Skeletal muscle tissue (tissue), 4 donors: ENCODE data around the gene INPP5A. TPM values are rescaled to one million over a fixed set of nuclear protein-coding genes. Genes with fewer than 3 reads are reported as not detected.

Experiments
- H3K27ac ChIP-seq: one replicate; pipeline ENCODE4 v1.7.0; 2013; ENCODE audit warnings: mild to moderate bottlenecking, low read depth, low read length, inconsistent platforms
- H3K27me3 ChIP-seq, 3 donors: one replicate each; pipeline ENCODE4 v1.7.0; 2013; ENCODE audit warnings: low read length in 3 of 3; ENCODE audit not compliant: control insufficient read depth in 3 of 3, insufficient read depth in 3 of 3
- H3K36me3 ChIP-seq, 3 donors: one replicate each; pipeline ENCODE4 v1.7.0; 2013; ENCODE audit warnings: low read length in 3 of 3; ENCODE audit not compliant: control insufficient read depth in 3 of 3, insufficient read depth in 3 of 3
- H3K4me1 ChIP-seq, 3 donors: one replicate each; pipeline ENCODE4 v1.7.0; 2013; ENCODE audit warnings: low read length in 3 of 3, mild to moderate bottlenecking in 3 of 3; ENCODE audit not compliant: control insufficient read depth in 3 of 3, insufficient read depth in 3 of 3
- H3K4me3 ChIP-seq, 3 donors: one replicate each; pipeline ENCODE4 v1.7.0; 2013; ENCODE audit warnings: low read length in 3 of 3
- H3K9ac ChIP-seq, 3 donors: one replicate each; pipeline ENCODE4 v1.7.0; 2013; ENCODE audit warnings: low read length in 3 of 3, mild to moderate bottlenecking in 3 of 3, moderate library complexity in 2 of 3, low read depth in 1 of 3
- H3K9me3 ChIP-seq, 3 donors: one replicate each; pipeline ENCODE4 v1.7.0; 2013; ENCODE audit warnings: low read length in 3 of 3; ENCODE audit not compliant: control insufficient read depth in 3 of 3
- total RNA-seq: library from RNA; depleted of rRNA; stranded (reverse); fragments of >200 nt; gene quantifications from one replicate; pipeline ENCODE4 v1.2.3, GENCODE V29; 2014
- donor health status: Osteomylitis.

INPP5A gene
- total RNA-seq, 1 donor from 2014 or later: 50.6 TPM

- no peak overlapping the region for H3K4me3 ChIP-seq
- peaks cover 8 to 54% (median 21%) of the 10 kb centered on the region in 3 donors for H3K4me1 ChIP-seq
- no peaks in the 10 kb centered on the region for H3K27me3 ChIP-seq
- no peaks in the 10 kb centered on the region for H3K9me3 ChIP-seq
- no peaks in the 10 kb centered on the region for H3K36me3 ChIP-seq
- H3K27ac ChIP-seq: no peak overlapping the region
- no peak overlapping the region for H3K9ac ChIP-seq
These were observed 26.1 kb downstream of the INPP5A start for GRCh38 chr10:132563485-132564248.

GRCh38 chr10:132564249-132564605 lies 26.6 kb downstream of the INPP5A start:
- Histone ChIP-seq H3K36me3 (no peaks in the 10 kb centered on the region), H3K9ac (no peak overlapping the region), H3K4me1 (peaks cover 8 to 49% (median 21%) of the 10 kb centered on the region in 3 donors), H3K27me3 (no peaks in the 10 kb centered on the region), H3K9me3 (no peaks in the 10 kb centered on the region), H3K27ac (no peak overlapping the region), H3K4me3 (no peak overlapping the region)

- H3K27me3 ChIP-seq: no peaks in the 10 kb centered on the region
- no peak overlapping the region for H3K27ac ChIP-seq
- no peaks in the 10 kb centered on the region for H3K36me3 ChIP-seq
- H3K4me1 ChIP-seq: peaks cover 6 to 45% (median 21%) of the 10 kb centered on the region in 3 donors
- H3K9ac ChIP-seq: no peak overlapping the region
- H3K9me3 ChIP-seq: no peaks in the 10 kb centered on the region
- H3K4me3 ChIP-seq: no peak overlapping the region
These were observed 27.1 kb downstream of the INPP5A start for GRCh38 chr10:132564690-132565089.

GRCh38 chr10:132565516-132566209 lies 28.1 kb downstream of the INPP5A start:
- Histone ChIP-seq H3K27me3 (no peaks in the 10 kb centered on the region), H3K27ac (no peak overlapping the region), H3K36me3 (no peaks in the 10 kb centered on the region), H3K9me3 (no peaks in the 10 kb centered on the region), H3K4me1 (peaks cover 0 to 42% (median 19%) of the 10 kb centered on the region in 3 donors), H3K4me3 (no peak overlapping the region), H3K9ac (no peak overlapping the region)

- no peaks in the 10 kb centered on the region for H3K36me3 ChIP-seq
- H3K4me3 ChIP-seq: no peak overlapping the region
- no peaks in the 10 kb centered on the region for H3K27me3 ChIP-seq
- no peak overlapping the region for H3K9ac ChIP-seq
- H3K4me1 ChIP-seq: peaks cover 8 to 50% (median 27%) of the 10 kb centered on the region in 3 donors
- no peak overlapping the region for H3K27ac ChIP-seq
- no peaks in the 10 kb centered on the region for H3K9me3 ChIP-seq
These were observed 29.3 kb downstream of the INPP5A start for GRCh38 chr10:132566892-132567291.

GRCh38 chr10:132570265-132570664 lies 32.7 kb downstream of the INPP5A start:
- no peaks in the 10 kb centered on the region for H3K36me3 ChIP-seq
- H3K27ac ChIP-seq: no peak overlapping the region
- no peaks in the 10 kb centered on the region for H3K9me3 ChIP-seq
- peaks cover 25 to 40% (median 31%) of the 10 kb centered on the region in 3 donors for H3K4me1 ChIP-seq
- no peak overlapping the region for H3K4me3 ChIP-seq
- no peaks in the 10 kb centered on the region for H3K27me3 ChIP-seq
- H3K9ac ChIP-seq: no peak overlapping the region

- peak overlapping the region in 1 of 3 donors; percentile 45 for H3K9ac ChIP-seq
- H3K27ac ChIP-seq: no peak overlapping the region
- H3K4me3 ChIP-seq: peak overlapping the region in 2 of 3 donors; percentile 1 to 36
- H3K9me3 ChIP-seq: no peaks in the 10 kb centered on the region
- H3K36me3 ChIP-seq: no peaks in the 10 kb centered on the region
- peaks cover 32 to 46% (median 38%) of the 10 kb centered on the region in 3 donors for H3K4me1 ChIP-seq
- H3K27me3 ChIP-seq: no peaks in the 10 kb centered on the region
These were observed 33.4 kb downstream of the INPP5A start for GRCh38 chr10:132570771-132571649.

- Histone ChIP-seq H3K4me1 (peaks cover 35 to 53% (median 42%) of the 10 kb centered on the region in 3 donors), H3K27ac (peak overlapping the region; percentile 2), H3K9ac (peak overlapping the region in 2 of 3 donors; percentile 28 to 41), H3K9me3 (no peaks in the 10 kb centered on the region), H3K4me3 (peak overlapping the region; percentile 1 to 29 (median 28)), H3K36me3 (no peaks in the 10 kb centered on the region), H3K27me3 (no peaks in the 10 kb centered on the region)
These were observed 34.3 kb downstream of the INPP5A start for GRCh38 chr10:132571650-132572544.

GRCh38 chr10:132572545-132572937 lies 35.0 kb downstream of the INPP5A start:
- no peak overlapping the region for H3K4me3 ChIP-seq
- no peak overlapping the region for H3K9ac ChIP-seq
- no peaks in the 10 kb centered on the region for H3K36me3 ChIP-seq
- H3K27ac ChIP-seq: peak overlapping the region; percentile 2
- peaks cover 36 to 58% (median 46%) of the 10 kb centered on the region in 3 donors for H3K4me1 ChIP-seq
- no peaks in the 10 kb centered on the region for H3K27me3 ChIP-seq
- H3K9me3 ChIP-seq: no peaks in the 10 kb centered on the region
